Activated naive CD8-positive, alpha-beta T cell treated with anti-CD3 and anti-CD28 coated beads for 36 hours (primary cell): Measurements from ENCODE around the gene MTG2. TPM values are rescaled to one million over a fixed set of nuclear protein-coding genes. Genes with fewer than 3 reads are reported as not detected.

ENCODE experiments used
- DNase-seq: peaks from one replicate; pipeline ENCODE4 v3.0.0; 2021
- H3K27ac Mint-ChIP-seq: one replicate; pipeline ENCODE4 v1.8.0; 2022; ENCODE audit warnings: mild to moderate bottlenecking, moderate library complexity, mixed read lengths
- H3K27me3 Mint-ChIP-seq: one replicate; pipeline ENCODE4 v1.8.0; 2022; ENCODE audit warnings: mild to moderate bottlenecking, mixed read lengths
- H3K36me3 Mint-ChIP-seq: one replicate; pipeline ENCODE4 v1.8.0; 2021; ENCODE audit warnings: mild to moderate bottlenecking, mixed read lengths
- H3K4me1 Mint-ChIP-seq: one replicate; pipeline ENCODE4 v1.8.0; 2021; ENCODE audit warnings: mixed read lengths
- H3K4me3 Mint-ChIP-seq: one replicate; pipeline ENCODE4 v1.8.0; 2022; ENCODE audit warnings: mild to moderate bottlenecking, moderate library complexity, mixed read lengths
- H3K9me3 Mint-ChIP-seq: one replicate; pipeline ENCODE4 v1.8.0; 2022; ENCODE audit warnings: mixed read lengths
- total RNA-seq, 2 experiments: library from RNA; stranded (reverse); gene quantifications; one replicate each; pipeline ENCODE4 v1.2.3, GENCODE V29; 2021

The MTG2 gene
- total RNA-seq, 2 experiments from 2014 or later, result 36.1 to 39.9 TPM

DNA sequence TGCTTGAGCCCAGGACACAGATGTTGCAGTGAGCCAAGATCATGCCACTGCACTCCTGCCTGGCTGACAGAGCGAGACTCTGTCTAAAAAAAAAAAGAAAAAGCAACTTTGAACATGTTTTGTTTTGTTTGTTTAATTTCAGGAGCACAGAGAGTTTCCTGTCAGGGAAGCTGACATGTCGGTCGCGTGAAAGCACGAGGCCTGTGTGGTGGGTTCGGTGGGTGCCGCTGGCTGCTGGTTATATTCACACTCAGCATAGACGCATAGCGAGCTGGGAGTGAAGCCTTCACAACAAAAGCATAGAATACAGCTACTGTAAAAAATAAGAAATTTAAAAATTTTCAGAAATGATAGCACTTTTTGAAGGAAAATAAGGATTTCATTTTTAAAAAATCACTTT lies 14.5 kb downstream of the MTG2 start:
- H3K36me3 Mint-ChIP-seq, result peaks cover 22% of the 10 kb centered on the region
- H3K27ac Mint-ChIP-seq, result no peak overlapping the region
- no peaks in the 10 kb centered on the region for H3K9me3 Mint-ChIP-seq
- no peak for DNase-seq
- H3K4me3 Mint-ChIP-seq, result no peak overlapping the region
- peaks cover 6% of the 10 kb centered on the region for H3K4me1 Mint-ChIP-seq
- no peaks in the 10 kb centered on the region for H3K27me3 Mint-ChIP-seq

DNA sequence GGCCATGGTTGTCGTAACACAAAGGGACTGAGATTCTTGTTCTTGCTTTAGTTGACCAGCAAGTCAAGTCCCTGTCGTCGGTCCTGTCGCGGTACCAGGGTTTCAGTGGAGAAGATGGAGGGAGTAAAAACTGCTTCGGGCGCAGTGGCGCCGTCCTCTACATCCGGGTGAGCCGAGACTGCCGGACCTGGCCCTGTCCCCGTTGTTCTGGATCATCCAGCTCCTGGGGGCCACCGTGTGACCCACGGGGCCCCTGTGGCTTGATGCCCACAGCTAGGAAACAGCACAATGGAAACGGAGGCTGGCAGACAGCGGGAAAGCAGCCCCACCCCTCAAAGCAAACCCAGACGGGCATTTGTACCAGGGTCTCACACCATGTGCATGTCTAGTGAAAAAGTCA lies 15.0 kb downstream of the MTG2 start:
- no peak for DNase-seq
- Mint-ChIP-seq H3K27me3 (no peaks in the 10 kb centered on the region), H3K36me3 (peaks cover 22% of the 10 kb centered on the region), H3K9me3 (no peaks in the 10 kb centered on the region), H3K4me3 (no peak overlapping the region), H3K4me1 (peaks cover 6% of the 10 kb centered on the region), H3K27ac (no peak overlapping the region)

DNA sequence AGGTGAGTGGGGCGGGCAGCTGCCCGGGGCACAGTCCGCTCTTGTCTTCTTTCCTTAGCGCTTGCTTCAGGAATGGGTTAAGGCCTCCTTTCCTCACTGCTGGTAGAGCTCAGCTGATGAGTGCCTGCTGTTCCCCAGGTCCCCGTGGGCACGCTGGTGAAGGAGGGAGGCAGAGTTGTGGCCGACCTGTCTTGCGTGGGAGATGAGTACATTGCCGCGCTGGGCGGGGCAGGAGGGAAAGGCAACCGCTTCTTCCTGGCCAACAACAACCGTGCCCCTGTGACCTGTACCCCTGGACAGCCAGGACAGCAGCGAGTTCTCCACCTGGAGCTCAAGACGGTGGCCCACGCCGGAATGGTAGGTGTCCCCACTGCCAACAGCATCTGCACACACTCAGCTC lies 15.7 kb downstream of the MTG2 start:
- DNase-seq, result no peak
- peaks cover 21% of the 10 kb centered on the region for H3K36me3 Mint-ChIP-seq
- H3K27ac Mint-ChIP-seq, result no peak overlapping the region
- H3K27me3 Mint-ChIP-seq, result no peaks in the 10 kb centered on the region
- no peak overlapping the region for H3K4me3 Mint-ChIP-seq
- H3K9me3 Mint-ChIP-seq, result no peaks in the 10 kb centered on the region
- peaks cover 6% of the 10 kb centered on the region for H3K4me1 Mint-ChIP-seq

DNA sequence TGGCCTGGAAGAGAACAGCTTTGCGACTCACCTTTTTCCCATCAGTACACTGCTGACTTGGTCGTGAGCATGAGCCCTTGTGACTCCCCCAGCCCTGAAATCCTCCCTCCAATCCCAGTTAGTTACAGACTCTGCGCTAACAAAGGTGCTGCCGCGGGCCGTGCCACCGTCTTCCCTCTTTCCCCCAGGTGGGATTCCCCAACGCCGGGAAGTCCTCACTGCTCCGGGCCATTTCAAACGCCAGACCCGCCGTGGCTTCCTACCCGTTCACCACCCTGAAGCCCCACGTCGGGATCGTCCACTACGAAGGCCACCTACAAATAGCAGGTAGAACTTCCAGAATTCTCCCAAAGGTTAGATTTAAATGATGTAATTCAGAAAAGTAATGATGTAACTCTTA lies 16.1 kb downstream of the MTG2 start:
- Mint-ChIP-seq H3K27me3 (no peaks in the 10 kb centered on the region), H3K9me3 (no peaks in the 10 kb centered on the region), H3K4me3 (no peak overlapping the region), H3K27ac (no peak overlapping the region), H3K4me1 (peaks cover 6% of the 10 kb centered on the region), H3K36me3 (peaks cover 21% of the 10 kb centered on the region)
- DNase-seq, result no peak

DNA sequence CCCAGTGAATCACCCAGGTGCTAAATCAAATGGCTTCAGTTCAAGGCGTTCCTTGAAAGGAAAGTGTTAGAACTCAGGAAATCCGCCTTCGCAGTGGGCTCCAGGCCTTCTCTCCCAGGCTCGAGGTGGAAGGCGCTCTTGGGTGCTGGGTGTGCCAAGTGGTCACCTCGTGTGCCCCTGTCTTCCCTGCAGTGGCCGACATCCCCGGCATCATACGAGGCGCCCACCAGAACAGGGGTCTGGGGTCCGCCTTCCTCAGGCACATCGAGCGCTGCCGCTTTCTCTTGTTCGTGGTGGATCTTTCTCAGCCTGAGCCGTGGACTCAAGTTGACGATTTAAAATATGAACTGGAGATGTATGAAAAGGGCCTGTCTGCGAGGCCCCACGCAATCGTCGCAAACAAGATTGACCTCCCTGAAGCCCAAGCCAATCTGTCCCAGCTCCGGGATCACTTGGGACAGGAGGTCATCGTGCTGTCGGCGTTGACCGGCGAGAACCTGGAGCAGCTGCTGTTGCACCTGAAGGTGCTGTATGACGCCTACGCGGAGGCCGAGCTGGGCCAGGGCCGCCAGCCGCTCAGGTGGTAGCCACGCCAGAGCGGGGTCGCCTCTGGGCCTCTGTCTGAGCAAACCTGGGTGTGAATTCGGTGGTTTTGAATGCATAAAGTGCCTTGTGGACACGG lies 17.8 kb downstream of the MTG2 start:
- H3K4me1 Mint-ChIP-seq, result no peaks in the 10 kb centered on the region
- H3K36me3 Mint-ChIP-seq, result peaks cover 16% of the 10 kb centered on the region
- no peak overlapping the region for H3K27ac Mint-ChIP-seq
- no peaks in the 10 kb centered on the region for H3K27me3 Mint-ChIP-seq
- no peak for DNase-seq
- H3K9me3 Mint-ChIP-seq, result no peaks in the 10 kb centered on the region
- no peak overlapping the region for H3K4me3 Mint-ChIP-seq

DNA sequence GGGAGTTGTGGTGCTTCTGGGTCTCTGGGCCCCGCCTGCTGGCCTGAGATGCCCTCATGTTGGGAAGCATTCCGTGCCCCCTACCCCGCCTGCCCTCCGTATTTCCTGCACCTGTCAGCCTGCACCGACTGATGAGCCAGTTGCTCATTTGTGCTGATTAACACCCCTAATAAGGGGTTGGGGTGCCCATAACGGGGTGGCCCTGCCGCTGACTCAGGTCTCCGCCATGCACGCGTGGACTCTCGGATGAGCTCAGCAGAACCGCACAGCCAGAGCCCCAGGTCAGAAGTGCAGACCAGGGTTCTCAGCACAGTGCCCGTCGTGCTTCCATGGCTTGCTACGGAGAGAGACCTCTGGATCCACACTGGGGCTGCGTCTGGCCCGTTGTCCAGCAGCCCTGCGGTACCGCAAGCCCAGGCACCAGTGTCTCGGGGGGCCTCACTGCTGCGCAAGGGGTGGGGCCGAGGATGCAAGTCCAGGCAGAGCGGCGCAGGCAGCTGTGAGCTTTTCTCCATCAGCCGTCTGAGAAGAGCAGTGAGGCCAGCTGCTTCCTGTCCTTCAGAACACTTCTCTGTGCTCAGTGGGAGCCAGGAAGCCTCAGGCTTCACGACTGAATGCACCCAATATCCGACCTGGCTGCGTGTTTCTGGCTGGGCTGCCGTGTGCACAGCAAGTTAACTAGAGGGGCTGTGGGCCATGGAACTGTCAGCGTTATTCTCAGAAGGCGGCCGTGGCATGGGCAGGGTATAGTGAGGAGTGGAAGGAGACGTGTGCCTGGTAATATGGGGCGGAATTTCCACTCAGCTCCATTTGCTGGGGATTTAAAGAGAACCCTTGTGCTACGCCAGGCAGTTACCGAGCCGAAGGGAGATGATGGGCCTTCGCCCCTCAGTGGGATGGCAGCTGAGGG lies 18.6 kb downstream of the MTG2 start:
- Mint-ChIP-seq H3K4me1 (no peaks in the 10 kb centered on the region), H3K9me3 (no peaks in the 10 kb centered on the region), H3K27ac (no peak overlapping the region), H3K36me3 (peaks cover 14% of the 10 kb centered on the region), H3K27me3 (no peaks in the 10 kb centered on the region), H3K4me3 (no peak overlapping the region)
- DNase-seq, result no peak

DNA sequence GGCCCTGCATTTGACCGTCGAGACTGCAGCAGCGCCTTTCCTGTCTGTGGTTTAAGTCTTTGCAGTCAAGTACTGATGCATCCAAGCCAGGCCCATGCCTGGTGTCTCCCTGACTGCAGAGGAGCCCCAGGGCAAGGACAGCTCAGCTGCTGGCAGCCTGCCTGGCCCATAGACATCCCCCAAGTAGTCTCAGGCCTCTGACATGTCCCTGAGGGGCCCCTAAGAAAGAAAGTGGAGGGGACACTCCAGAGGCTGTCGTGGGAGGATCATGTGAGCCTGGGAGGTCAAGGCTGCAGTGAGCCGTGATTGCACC lies 19.2 kb downstream of the MTG2 start:
- H3K27me3 Mint-ChIP-seq, result no peaks in the 10 kb centered on the region
- no peaks in the 10 kb centered on the region for H3K9me3 Mint-ChIP-seq
- peaks cover 14% of the 10 kb centered on the region for H3K36me3 Mint-ChIP-seq
- no peaks in the 10 kb centered on the region for H3K4me1 Mint-ChIP-seq
- H3K27ac Mint-ChIP-seq, result no peak overlapping the region
- DNase-seq, result no peak
- no peak overlapping the region for H3K4me3 Mint-ChIP-seq

DNA sequence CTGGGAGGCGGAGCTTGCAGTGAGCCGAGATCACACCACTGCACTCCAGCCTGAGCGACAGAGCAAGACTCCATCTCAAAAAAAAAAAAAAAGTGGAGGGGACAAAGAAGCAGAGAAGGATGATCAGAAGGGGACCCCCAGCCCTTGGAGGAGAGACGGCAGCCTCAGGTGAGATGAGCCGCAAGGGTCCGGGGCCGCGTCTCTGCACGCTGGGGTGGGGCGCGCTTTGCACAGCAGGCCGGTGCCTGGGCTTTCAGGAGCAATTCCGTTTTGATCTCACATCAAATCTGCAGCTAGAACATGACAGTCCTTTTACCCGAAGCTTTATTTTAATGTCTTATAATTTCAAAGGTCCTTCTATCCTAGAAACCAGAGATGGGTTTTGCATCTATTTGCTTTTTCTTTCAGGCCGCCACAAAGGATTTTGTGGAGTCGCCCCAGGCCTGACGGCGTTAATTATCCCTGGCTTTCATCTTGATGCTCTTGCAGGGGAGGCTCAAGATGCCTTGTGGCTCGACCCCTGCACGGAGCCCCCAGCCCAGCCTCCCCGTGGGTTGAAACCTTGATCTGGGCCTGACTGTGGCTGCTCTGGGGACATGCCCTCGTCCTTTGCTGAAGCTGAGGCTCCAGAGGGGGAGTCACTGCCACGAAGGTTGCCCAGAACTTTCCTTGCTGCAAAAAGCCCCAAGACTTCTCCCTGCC lies 20.0 kb downstream of the MTG2 start:
- Mint-ChIP-seq H3K9me3 (no peaks in the 10 kb centered on the region), H3K36me3 (peaks cover 14% of the 10 kb centered on the region), H3K4me3 (no peak overlapping the region), H3K27ac (no peak overlapping the region), H3K27me3 (no peaks in the 10 kb centered on the region), H3K4me1 (no peaks in the 10 kb centered on the region)
- DNase-seq, result no peak

DNA sequence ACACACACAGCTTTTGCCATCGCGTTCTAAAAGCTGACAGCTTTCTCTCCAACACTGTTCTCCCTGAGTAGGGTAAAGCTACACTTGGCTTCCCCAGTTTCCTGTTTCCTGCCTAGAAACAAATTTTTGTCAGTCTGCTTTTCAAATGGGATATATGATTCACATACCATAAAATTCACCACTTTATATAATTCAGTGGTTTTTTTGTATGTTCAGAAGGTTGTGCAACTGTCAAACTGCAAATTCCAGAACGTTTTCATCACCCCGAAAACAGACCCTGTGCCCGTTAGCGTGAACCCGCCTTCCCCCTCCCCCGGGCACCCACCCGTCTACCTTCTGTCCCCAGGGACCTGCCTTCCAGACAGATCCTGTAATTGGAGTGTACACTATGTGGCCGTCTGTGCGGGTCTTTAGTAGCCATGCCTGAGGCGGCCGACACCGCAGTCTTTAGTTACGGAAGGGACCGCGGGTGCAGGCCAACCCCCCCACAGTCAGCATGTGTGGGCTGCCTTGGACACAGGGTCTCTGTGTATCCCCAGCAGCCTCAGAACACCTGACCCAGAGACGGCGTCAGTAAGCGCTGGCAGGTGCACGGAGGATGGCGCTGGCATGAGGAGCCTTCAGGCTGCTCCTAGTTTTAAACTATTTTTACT lies 20.7 kb downstream of the MTG2 start:
- H3K4me1 Mint-ChIP-seq, result no peaks in the 10 kb centered on the region
- no peaks in the 10 kb centered on the region for H3K27me3 Mint-ChIP-seq
- peaks cover 12% of the 10 kb centered on the region for H3K36me3 Mint-ChIP-seq
- no peak overlapping the region for H3K4me3 Mint-ChIP-seq
- no peak overlapping the region for H3K27ac Mint-ChIP-seq
- DNase-seq, result no peak
- no peaks in the 10 kb centered on the region for H3K9me3 Mint-ChIP-seq

DNA sequence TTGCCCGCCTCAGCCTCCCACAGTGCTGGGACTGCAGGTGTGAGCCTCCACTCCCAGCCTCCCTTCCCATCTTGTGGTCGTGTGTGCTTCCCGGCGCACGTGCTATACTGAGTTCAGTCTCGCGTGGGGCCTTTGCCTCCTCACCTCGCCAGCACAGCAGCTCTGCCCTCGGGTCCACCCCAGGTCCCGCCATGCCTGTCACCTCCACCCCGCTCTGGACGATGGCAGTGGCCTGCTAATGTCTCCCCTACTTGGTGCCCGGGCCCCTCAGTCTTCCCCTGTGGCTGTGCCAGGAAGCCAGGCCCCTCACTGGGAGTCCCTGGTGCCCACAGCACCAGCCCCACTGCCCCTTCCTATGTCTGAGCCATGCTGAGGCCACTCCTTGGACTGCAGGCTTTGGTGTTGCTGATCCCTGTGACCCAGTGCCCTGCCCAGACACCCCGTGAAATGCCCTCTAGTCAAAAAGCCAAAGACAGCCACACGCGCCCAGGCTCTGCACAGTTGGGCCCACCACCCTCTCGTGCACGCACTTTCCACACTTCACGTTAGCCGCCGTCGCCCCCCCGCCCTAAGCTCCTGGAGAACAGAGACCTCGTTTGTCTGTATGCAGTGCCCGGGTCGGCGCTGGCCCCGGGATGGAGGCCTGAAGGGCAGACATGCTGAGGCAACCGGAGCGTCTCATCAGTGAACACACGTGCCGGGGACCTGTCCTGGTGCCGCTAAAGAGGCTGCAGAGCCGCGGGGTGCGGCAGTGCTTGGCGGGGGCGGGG lies 23.0 kb downstream of the MTG2 start:
- Mint-ChIP-seq H3K27ac (no peak overlapping the region), H3K36me3 (no peaks in the 10 kb centered on the region), H3K4me1 (no peaks in the 10 kb centered on the region), H3K9me3 (no peaks in the 10 kb centered on the region), H3K4me3 (no peak overlapping the region), H3K27me3 (no peaks in the 10 kb centered on the region)
- no peak for DNase-seq

DNA sequence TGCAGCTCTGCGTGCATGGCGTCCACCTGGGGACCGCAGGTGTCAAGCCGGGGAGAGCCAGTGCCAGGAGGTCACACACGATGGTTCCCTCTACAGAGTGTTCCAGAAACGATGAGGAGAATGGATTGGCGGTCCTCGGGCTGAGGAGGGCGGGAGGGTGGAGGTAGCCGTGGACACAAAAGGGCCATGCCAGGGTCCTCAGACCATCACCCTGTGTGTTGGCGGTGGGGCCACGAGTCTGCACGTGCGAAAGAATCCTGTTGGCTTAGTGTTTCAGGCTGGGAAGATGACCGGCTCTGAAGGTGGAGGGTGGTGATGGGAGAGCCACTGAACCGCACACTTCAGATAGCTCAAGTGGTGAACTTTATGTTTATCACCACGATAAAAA lies 23.6 kb downstream of the MTG2 start:
- H3K4me3 Mint-ChIP-seq, result no peak overlapping the region
- no peak overlapping the region for H3K27ac Mint-ChIP-seq
- no peaks in the 10 kb centered on the region for H3K9me3 Mint-ChIP-seq
- H3K4me1 Mint-ChIP-seq, result no peaks in the 10 kb centered on the region
- no peaks in the 10 kb centered on the region for H3K27me3 Mint-ChIP-seq
- no peak for DNase-seq
- no peaks in the 10 kb centered on the region for H3K36me3 Mint-ChIP-seq

DNA sequence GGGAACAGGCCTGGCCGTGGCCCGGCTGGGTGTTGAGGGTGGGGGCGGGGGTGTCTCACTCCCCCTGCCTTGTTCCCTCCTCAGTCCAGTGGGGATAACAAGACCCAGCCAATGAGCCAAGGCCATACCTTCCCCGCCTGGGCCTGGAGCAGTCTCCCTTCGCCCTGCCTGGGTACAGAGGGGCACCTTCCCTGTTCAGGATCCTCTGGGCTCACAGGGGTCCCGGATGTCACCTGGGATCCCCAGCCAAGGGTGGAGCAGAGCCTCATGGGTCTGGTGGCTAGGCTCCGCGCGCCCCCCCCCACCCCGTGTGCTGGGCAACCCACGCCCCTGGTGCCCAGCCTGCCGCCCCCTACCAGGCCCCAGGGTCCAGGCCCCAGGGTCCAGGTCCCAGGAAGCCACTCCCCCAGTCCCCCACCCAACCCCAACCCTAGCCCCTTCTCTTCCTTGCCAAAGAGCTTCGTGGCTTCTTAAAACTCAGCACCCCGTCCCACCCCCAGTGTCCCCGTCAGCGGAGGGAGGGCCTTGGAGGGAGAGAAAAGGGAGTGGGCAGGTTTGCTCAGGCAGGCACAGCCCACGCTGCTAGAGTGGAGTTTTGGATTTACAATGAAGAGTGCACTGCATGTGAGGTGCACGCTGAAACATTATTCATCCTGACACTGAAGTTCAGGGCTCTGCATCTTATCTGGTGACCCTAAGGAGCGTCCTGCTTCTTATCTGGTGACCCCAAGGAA lies 25.4 kb downstream of the MTG2 start:
- Mint-ChIP-seq H3K9me3 (no peaks in the 10 kb centered on the region), H3K27me3 (peaks cover 6% of the 10 kb centered on the region), H3K4me3 (no peak overlapping the region), H3K4me1 (no peaks in the 10 kb centered on the region), H3K36me3 (no peaks in the 10 kb centered on the region), H3K27ac (no peak overlapping the region)
- DNase-seq, result no peak

DNA sequence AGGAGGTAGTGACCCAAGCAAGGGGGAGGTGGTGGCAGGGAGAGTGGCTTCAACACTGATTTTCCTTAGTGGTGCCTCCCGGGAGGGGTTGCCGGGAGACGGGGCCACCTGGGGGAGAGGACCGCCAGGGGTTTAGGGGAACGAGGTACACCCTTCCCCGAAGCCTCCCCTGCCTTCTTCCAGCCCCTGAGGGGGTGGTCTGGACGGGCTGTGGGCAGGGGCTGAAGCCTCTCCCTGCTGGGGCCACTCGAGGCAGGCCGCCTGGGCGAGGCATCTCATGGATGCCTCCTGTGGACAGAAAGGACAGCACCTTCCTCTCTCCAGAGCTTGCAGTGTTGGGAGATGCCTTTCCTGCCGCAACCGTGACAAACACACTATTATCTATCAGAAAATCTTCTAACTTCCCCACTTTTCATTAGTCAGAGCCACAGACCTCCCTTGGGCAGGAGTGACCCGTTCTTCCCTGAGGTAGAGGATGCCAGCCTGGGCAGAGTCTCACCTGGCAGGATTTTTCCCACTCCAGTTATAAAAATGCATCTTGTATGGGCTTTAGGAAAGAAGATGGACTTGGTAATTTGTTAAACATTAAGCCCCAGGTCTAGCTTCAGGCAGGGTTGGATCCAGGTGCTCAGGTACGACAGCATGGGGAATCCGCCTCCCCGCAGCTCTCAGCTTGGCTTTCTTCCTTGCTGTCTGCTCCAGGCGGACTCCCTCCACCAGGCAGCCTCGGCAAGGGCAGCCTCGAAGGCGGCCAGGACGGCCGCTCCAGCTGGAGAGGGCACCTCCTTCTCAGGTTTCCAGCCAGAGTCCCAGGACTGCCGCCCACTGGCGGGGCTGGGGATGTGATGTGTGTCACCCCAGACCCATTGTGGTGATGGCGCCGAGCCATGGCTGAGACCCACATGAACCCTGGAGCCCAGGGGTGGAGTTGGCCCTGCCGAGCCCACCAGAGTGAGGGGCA lies 26.2 kb downstream of the MTG2 start:
- Mint-ChIP-seq H3K36me3 (no peaks in the 10 kb centered on the region), H3K4me3 (no peak overlapping the region), H3K4me1 (no peaks in the 10 kb centered on the region), H3K27me3 (peaks cover 6% of the 10 kb centered on the region), H3K27ac (no peak overlapping the region), H3K9me3 (no peaks in the 10 kb centered on the region)
- no peak for DNase-seq
